Nephron (organoid): ENCODE results near the gene SNRNP48.

Experiments used
- H3K27ac Mint-ChIP-seq, 3 experiments: 2 replicates each; pipeline ENCODE4 v1.8.0; 2020; ENCODE audit warnings: mixed read lengths in 3 of 3, mild to moderate bottlenecking in 2 of 3, moderate library complexity in 1 of 3
- H3K27me3 Mint-ChIP-seq: 2 replicates; pipeline ENCODE4 v1.8.0; 2021; ENCODE audit warnings: low read depth, mild to moderate bottlenecking, moderate library complexity, mixed read lengths
- H3K36me3 Mint-ChIP-seq: 2 replicates; pipeline ENCODE4 v1.8.0; 2020; ENCODE audit warnings: low read depth, mixed read lengths
- H3K4me1 Mint-ChIP-seq: 2 replicates; pipeline ENCODE4 v1.8.0; 2020; ENCODE audit warnings: mixed read lengths
- H3K4me3 Mint-ChIP-seq, 3 experiments: 2 replicates each; pipeline ENCODE4 v1.8.0; 2020; ENCODE audit warnings: mild to moderate bottlenecking in 3 of 3, mixed read lengths in 3 of 3, moderate library complexity in 2 of 3
- H3K9me3 Mint-ChIP-seq: 2 replicates; pipeline ENCODE4 v1.8.0; 2020; ENCODE audit warnings: mixed read lengths
- TF ChIP-seq, protein P1 (sequence below), 3 experiments: fragments of 200-600 bp; sonication (generic); IDR thresholded peaks; one replicate each; pipeline ENCODE4 v1.5.0; 2021; ENCODE audit warnings: antibody characterized with exemption in 3 of 3; ENCODE audit not compliant: unreplicated experiment in 3 of 3

SNRNP48 gene

DNA sequence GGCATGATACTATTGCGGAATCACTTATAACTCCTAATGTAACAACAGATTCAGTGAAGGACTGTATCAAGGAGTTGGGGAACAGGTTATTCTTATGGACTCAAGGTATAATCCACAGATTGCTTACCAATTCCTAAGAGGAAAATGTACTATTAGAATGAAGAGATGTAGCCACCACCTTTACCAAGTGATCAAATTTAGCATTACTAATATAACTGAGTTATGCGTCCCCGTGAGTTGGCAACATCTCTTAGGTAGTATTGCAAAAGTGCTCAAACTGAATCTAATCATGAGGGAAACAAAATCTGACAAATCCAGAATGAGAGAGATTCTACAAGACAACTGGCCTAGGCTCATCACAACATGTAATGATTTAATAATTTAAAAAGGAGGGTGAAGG lies 777 bp upstream of the SNRNP48 start:
- H3K4me3 Mint-ChIP-seq = peak overlapping the region; percentile 96 to 99 (median 97)
- no peaks in the 10 kb centered on the region for H3K9me3 Mint-ChIP-seq
- TF ChIP-seq, protein P1, sequence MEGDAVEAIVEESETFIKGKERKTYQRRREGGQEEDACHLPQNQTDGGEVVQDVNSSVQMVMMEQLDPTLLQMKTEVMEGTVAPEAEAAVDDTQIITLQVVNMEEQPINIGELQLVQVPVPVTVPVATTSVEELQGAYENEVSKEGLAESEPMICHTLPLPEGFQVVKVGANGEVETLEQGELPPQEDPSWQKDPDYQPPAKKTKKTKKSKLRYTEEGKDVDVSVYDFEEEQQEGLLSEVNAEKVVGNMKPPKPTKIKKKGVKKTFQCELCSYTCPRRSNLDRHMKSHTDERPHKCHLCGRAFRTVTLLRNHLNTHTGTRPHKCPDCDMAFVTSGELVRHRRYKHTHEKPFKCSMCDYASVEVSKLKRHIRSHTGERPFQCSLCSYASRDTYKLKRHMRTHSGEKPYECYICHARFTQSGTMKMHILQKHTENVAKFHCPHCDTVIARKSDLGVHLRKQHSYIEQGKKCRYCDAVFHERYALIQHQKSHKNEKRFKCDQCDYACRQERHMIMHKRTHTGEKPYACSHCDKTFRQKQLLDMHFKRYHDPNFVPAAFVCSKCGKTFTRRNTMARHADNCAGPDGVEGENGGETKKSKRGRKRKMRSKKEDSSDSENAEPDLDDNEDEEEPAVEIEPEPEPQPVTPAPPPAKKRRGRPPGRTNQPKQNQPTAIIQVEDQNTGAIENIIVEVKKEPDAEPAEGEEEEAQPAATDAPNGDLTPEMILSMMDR (IDR thresholded peaks at IDR 0.05; ENCODE audit: unreplicated experiment in 3 of 3) = no peak
- H3K27me3 Mint-ChIP-seq = no peaks in the 10 kb centered on the region
- H3K27ac Mint-ChIP-seq = peak overlapping the region; percentile 85 to 96 (median 95)
- H3K36me3 Mint-ChIP-seq = peaks cover 19% of the 10 kb centered on the region
- peaks cover 31% of the 10 kb centered on the region for H3K4me1 Mint-ChIP-seq

- H3K4me3 Mint-ChIP-seq = peak overlapping the region; percentile 96 to 99 (median 97)
- no peaks in the 10 kb centered on the region for H3K9me3 Mint-ChIP-seq
- no peaks in the 10 kb centered on the region for H3K27me3 Mint-ChIP-seq
- TF ChIP-seq, protein P1 (IDR thresholded peaks at IDR 0.05; ENCODE audit: unreplicated experiment in 3 of 3) = no peak
- H3K36me3 Mint-ChIP-seq = peaks cover 13% of the 10 kb centered on the region
- peak overlapping the region in 2 of 3 experiments; percentile 66 to 90 for H3K27ac Mint-ChIP-seq
- H3K4me1 Mint-ChIP-seq = peaks cover 31% of the 10 kb centered on the region
Measured at GRCh38 chr6:7590918-7591302, 912 bp downstream of the SNRNP48 start.

DNA sequence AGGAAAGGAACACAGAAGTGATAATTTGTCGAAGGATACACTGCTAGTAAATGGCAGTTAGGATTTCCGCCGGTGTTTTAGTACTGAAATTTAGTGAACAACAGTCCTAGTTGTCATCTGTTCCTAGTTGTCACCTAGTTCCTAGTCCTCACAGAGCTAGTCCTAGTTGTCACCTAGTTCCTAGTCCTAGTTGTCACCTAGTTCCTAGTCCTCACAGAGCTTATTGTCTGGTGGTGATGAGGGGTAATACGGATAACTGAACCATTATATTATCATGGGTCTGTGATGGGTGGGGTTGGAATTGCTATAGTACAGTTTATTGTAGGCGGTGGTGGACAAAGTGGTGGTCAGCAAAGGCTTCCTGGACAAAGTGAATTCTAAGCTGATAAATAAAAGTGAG lies 1.8 kb downstream of the SNRNP48 start:
- peaks cover 20% of the 10 kb centered on the region for H3K36me3 Mint-ChIP-seq
- no peak overlapping the region for H3K27ac Mint-ChIP-seq
- no peaks in the 10 kb centered on the region for H3K9me3 Mint-ChIP-seq
- H3K4me1 Mint-ChIP-seq = peaks cover 31% of the 10 kb centered on the region
- H3K27me3 Mint-ChIP-seq = no peaks in the 10 kb centered on the region
- TF ChIP-seq, protein P1 (IDR thresholded peaks at IDR 0.05; ENCODE audit: unreplicated experiment in 3 of 3) = no peak
- H3K4me3 Mint-ChIP-seq = peak overlapping the region; percentile 96 to 99 (median 97)

- Mint-ChIP-seq H3K4me3 (no peak overlapping the region), H3K9me3 (no peaks in the 10 kb centered on the region), H3K27me3 (no peaks in the 10 kb centered on the region), H3K36me3 (peaks cover 27% of the 10 kb centered on the region), H3K4me1 (peaks cover 31% of the 10 kb centered on the region), H3K27ac (no peak overlapping the region)
- TF ChIP-seq, protein P1 (IDR thresholded peaks at IDR 0.05; ENCODE audit: unreplicated experiment in 3 of 3) = no peak
Measured at GRCh38 chr6:7593229-7593628, 3.2 kb downstream of the SNRNP48 start.

DNA sequence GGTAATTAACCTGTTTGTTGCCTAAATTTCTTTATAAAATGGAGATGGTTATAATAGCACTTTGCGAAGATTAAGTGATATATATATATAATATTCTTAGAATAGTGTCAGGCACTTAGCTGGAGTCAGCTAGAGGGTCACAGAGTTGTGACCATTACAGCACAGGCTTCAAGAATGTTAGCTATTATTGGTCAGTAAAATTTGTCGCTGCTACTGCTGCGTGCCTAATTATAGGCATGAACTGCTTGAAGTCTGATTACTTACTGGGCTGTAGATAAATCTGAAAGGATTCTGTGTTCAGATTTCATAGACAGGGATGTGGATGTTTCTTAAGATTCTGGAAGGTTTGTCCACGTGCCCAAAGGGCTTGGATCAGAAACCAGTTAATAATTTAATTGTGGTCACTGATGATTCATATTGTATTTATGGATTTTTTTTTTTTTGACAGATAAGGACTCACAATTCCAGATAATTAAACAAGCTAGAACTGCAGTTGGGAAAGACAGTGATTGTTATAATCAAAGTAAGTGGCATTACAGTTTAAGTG lies 4.7 kb downstream of the SNRNP48 start:
- TF ChIP-seq, protein P1 (IDR thresholded peaks at IDR 0.05; ENCODE audit: unreplicated experiment in 3 of 3) = no peak
- Mint-ChIP-seq H3K27me3 (no peaks in the 10 kb centered on the region), H3K9me3 (no peaks in the 10 kb centered on the region), H3K27ac (no peak overlapping the region), H3K4me3 (no peak overlapping the region), H3K4me1 (peaks cover 25% of the 10 kb centered on the region), H3K36me3 (peaks cover 39% of the 10 kb centered on the region)

DNA sequence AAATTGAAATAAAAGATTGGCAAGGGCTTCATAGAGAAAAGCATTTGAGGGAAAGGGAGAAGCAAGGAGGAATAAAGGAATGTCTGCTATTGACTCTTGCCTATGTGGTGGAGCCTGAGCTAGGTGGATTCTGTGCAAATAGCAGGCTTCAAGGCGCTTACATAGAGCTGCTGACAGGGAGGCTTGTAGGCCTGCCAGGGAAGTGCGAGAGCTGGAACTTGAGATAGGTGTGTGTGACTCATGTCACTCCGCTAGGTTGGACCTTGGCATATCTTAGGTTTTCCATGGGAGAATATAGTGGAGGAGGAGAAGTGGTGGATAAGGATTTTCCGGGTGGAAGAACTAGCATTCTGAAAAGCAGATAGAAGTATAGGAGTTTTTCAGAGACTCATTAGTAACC lies 14.0 kb downstream of the SNRNP48 start:
- Mint-ChIP-seq H3K27ac (no peak overlapping the region), H3K4me1 (no peaks in the 10 kb centered on the region), H3K27me3 (no peaks in the 10 kb centered on the region), H3K9me3 (no peaks in the 10 kb centered on the region), H3K36me3 (peaks cover 72% of the 10 kb centered on the region), H3K4me3 (no peak overlapping the region)
- TF ChIP-seq, protein P1 (IDR thresholded peaks at IDR 0.05; ENCODE audit: unreplicated experiment in 3 of 3) = no peak
